HCT116 (cell line): Measurements from ENCODE around the gene ATP5F1D. TPM values are rescaled to one million over a fixed set of nuclear protein-coding genes. Genes with fewer than 3 reads are reported as not detected.

Experiments used
- ATAC-seq: fragments of 200-7000 bp; cut with Tn5 transposase; 2 replicates; pipeline ENCODE4 v1.9.1; 2020; ENCODE audit warnings: mild to moderate bottlenecking, moderate library complexity
- BruUV-seq: library from RNA; stranded (reverse); fragments of 400-500 nt; replicated peaks from 2 replicates; lab custom pipeline; 2021; lab: Mats Ljungman, UMichigan
- CTCF ChIA-PET: fragments of 300-600 bp; sonication (Branson Sonifier 250); formaldehyde crosslinking; loops from one replicate; lab custom pipeline; 2021; ENCODE audit warnings: antibody characterized with exemption; lab: Charles Lee
- POLR2A ChIA-PET: fragments of 300-600, 350-600 bp; sonication (Branson Sonifier 250); formaldehyde crosslinking; loops from one replicate; lab custom pipeline; 2021; ENCODE audit warnings: antibody characterized with exemption; lab: Charles Lee
- RAD21 ChIA-PET, 2 experiments: fragments of 300-600 bp; sonication (Branson Sonifier 250); formaldehyde crosslinking; loops; one replicate each; lab custom pipeline; 2023; ENCODE audit warnings: low total read pairs in 2 of 2; ENCODE audit not compliant: uncharacterized antibody in 2 of 2, unreplicated experiment in 2 of 2, low non-redundant PET in 1 of 2; lab: Charles Lee
- DNase-seq: peaks from one replicate; pipeline ENCODE4 v3.0.0-alpha.2; 2010; ENCODE audit warnings: low read depth, low spot score
- H2AFZ ChIP-seq: fragments of 200-600 bp; shearing (Covaris generic), sonication (generic); 2 replicates; pipeline ENCODE4 v1.6.1; 2017; ENCODE audit warnings: low read depth, mixed run types, mixed read lengths, antibody characterized with exemption, low read length; ENCODE audit not compliant: poor library complexity, severe bottlenecking
- H3K27ac ChIP-seq: 2 replicates; pipeline ENCODE4 v1.5.1; 2012; ENCODE audit warnings: low read depth, low read length
- H3K27me3 ChIP-seq: fragments of 200-600 bp; sonication (generic); 2 replicates; pipeline ENCODE4 v1.6.1; 2016; ENCODE audit warnings: mixed run types, low read length, mixed read lengths; ENCODE audit not compliant: insufficient read depth
- H3K36me3 ChIP-seq, 2 experiments: fragments of 200-500 bp in 1 of 2; fragments of 200-600 bp in 1 of 2; sonication (Bioruptor generic) in 1 of 2; sonication (generic) in 1 of 2; 2 replicates each; pipeline versions ENCODE4 v1.5.1 to v1.6.1; 2014 to 2016; ENCODE audit warnings: low read length in 2 of 2, inconsistent platforms in 1 of 2, mixed read lengths in 1 of 2, mixed run types in 1 of 2; ENCODE audit not compliant: insufficient read depth in 2 of 2, control insufficient read depth in 1 of 2
- H3K4me1 ChIP-seq, 2 experiments: fragments of 200-600 bp in 1 of 2; sonication (generic) in 1 of 2; 2 replicates each; pipeline versions ENCODE4 v1.5.1 to v1.6.1; 2012 to 2017; ENCODE audit warnings: low read length in 2 of 2, inconsistent platforms in 1 of 2, mild to moderate bottlenecking in 1 of 2, mixed read lengths in 1 of 2, mixed run types in 1 of 2, moderate library complexity in 1 of 2; ENCODE audit not compliant: insufficient read depth in 2 of 2, control insufficient read depth in 1 of 2
- H3K4me2 ChIP-seq: fragments of 200-600 bp; sonication (generic); 2 replicates; pipeline ENCODE4 v1.6.1; 2017; ENCODE audit warnings: mixed run types, low read length, mixed read lengths
- H3K4me3 ChIP-seq, 2 experiments: fragments of 200-600 bp in 1 of 2; sonication (generic) in 1 of 2; replicated peaks in 1 of 2; 2 replicates each; pipeline ENCODE4 v1.5.1; 2011 to 2016; ENCODE audit warnings: low read length in 2 of 2, control low read depth in 1 of 2, low read depth in 1 of 2, mild to moderate bottlenecking in 1 of 2, mixed read lengths in 1 of 2, mixed run types in 1 of 2
- H3K79me2 ChIP-seq: fragments of 200-600 bp; sonication (generic); 2 replicates; pipeline ENCODE4 v1.6.1; 2017; ENCODE audit warnings: mild to moderate bottlenecking, mixed run types, low read length, moderate library complexity, mixed read lengths; ENCODE audit not compliant: insufficient read depth
- H3K9ac ChIP-seq: fragments of 200-600 bp; sonication (generic); 2 replicates; pipeline ENCODE4 v1.6.1; 2016; ENCODE audit warnings: low read length, mixed read lengths
- H3K9me2 ChIP-seq: fragments of 200-600 bp; sonication (generic), shearing (Covaris generic); 2 replicates; pipeline ENCODE4 v1.6.1; 2017; ENCODE audit warnings: mixed run types, mild to moderate bottlenecking, moderate library complexity; ENCODE audit not compliant: insufficient read depth
- H3K9me3 ChIP-seq, 2 experiments: fragments of 200-500 bp in 1 of 2; fragments of 200-600 bp in 1 of 2; sonication (Bioruptor generic) in 1 of 2; sonication (generic) in 1 of 2; 2 replicates each; pipeline ENCODE4 v1.6.1; 2014 to 2017; ENCODE audit warnings: low read length in 2 of 2, mixed read lengths in 2 of 2, inconsistent platforms in 1 of 2, low read depth in 1 of 2, mild to moderate bottlenecking in 1 of 2, mixed run types in 1 of 2, moderate library complexity in 1 of 2; ENCODE audit not compliant: control insufficient read depth in 1 of 2, insufficient read depth in 1 of 2
- H4K20me1 ChIP-seq: fragments of 200-600 bp; sonication (generic), shearing (Covaris generic); 2 replicates; pipeline ENCODE4 v1.6.1; 2017; ENCODE audit warnings: mixed run types, mild to moderate bottlenecking, moderate library complexity; ENCODE audit not compliant: insufficient read depth
- CEBPB ChIP-seq: IDR thresholded peaks from 2 replicates; pipeline ENCODE4 v1.6.1; 2012; ENCODE audit warnings: low read depth
- EGR1 ChIP-seq: IDR thresholded peaks from 2 replicates; pipeline ENCODE4 v1.6.1; 2012; ENCODE audit warnings: low read depth
- ELF1 ChIP-seq: IDR thresholded peaks from 2 replicates; pipeline ENCODE4 v1.6.1; 2012; ENCODE audit warnings: low read depth, borderline replicate concordance
- EZH2phosphoT487 ChIP-seq: fragments of 200-600 bp; IDR thresholded peaks from 2 replicates; pipeline ENCODE4 v1.6.1; 2018; ENCODE audit warnings: antibody characterized with exemption, borderline replicate concordance
- FOSL1 ChIP-seq: IDR thresholded peaks from 2 replicates; pipeline ENCODE4 v1.6.1; 2012; ENCODE audit warnings: low read depth
- JUND ChIP-seq: IDR thresholded peaks from 2 replicates; pipeline ENCODE4 v1.6.1; 2012
- MAX ChIP-seq: IDR thresholded peaks from 2 replicates; pipeline ENCODE4 v1.6.1; 2012
- POLR2A ChIP-seq: IDR thresholded peaks from 2 replicates; pipeline ENCODE4 v1.7.0; 2011; ENCODE audit warnings: borderline replicate concordance; ENCODE audit not compliant: insufficient read depth, insufficient read length; ENCODE audit errors: extremely low read depth
- SP1 ChIP-seq: IDR thresholded peaks from 2 replicates; pipeline ENCODE4 v1.6.1; 2012; ENCODE audit warnings: low read depth
- SRF ChIP-seq: IDR thresholded peaks from 2 replicates; pipeline ENCODE4 v1.6.1; 2012; ENCODE audit warnings: low read depth
- ZBTB33 ChIP-seq: IDR thresholded peaks from 2 replicates; pipeline ENCODE4 v1.6.1; 2011; ENCODE audit warnings: mild to moderate bottlenecking, low read length, moderate library complexity; ENCODE audit not compliant: insufficient replicate concordance; ENCODE audit errors: extremely low read depth
- ZFX ChIP-seq: fragments of 450-650 bp; IDR thresholded peaks from 2 replicates; pipeline ENCODE4 v1.6.1; 2017
- intact Hi-C: fragments of 100-400 bp; cut with micrococcal nuclease; formaldehyde crosslinking; loops from 2 replicates; pipeline ENCODE4 v1.10.0; 2022
- total RNA-seq: library from RNA; stranded (reverse); gene quantifications from one replicate; pipeline ENCODE4 v1.2.1, GENCODE V29; 2021; ENCODE audit not compliant: unreplicated experiment

Gene ATP5F1D
- total RNA-seq, 1 experiment from 2014 or later = 428 TPM

GRCh38 chr19:1273263-1274041, 31.9 kb downstream of the ATP5F1D start (continued):
- TF ChIP-seq ZBTB33 (no peak), SP1 (no peak), EZH2phosphoT487 (no peak), CEBPB (no peak), ZFX (no peak), JUND (no peak), EGR1 (no peak), POLR2A (no peak), FOSL1 (no peak)

- TF ChIP-seq MAX (peak; percentile 25), ZFX (no peak), SRF (no peak), ELF1 (no peak)
- TF ChIP-seq, all 23 proteins: peak for 1
- Histone ChIP-seq H4K20me1 (no peaks in the 10 kb centered on the region), H3K79me2 (peaks cover 72% of the 10 kb centered on the region)
These were observed 32.7 kb downstream of the ATP5F1D start for GRCh38 chr19:1274081-1274851.

More at GRCh38 chr19:1274081-1274851, 32.7 kb downstream of the ATP5F1D start:
- CTCF ChIA-PET = interaction anchor here (2.7 kb wide), 1 partner anchor 30 kb away, joined by 31 read pairs; no protein-coding TSS in a partner anchor
- RAD21 ChIA-PET = interaction anchor here in 1 of 2 experiments (1.0 kb wide), 1 partner anchor 30 kb away, joined by 4 read pairs; no protein-coding TSS in a partner anchor
- H3K27me3 ChIP-seq = no peaks in the 10 kb centered on the region
- POLR2A ChIA-PET = interaction anchor here (1.3 to 2.1 kb wide), 5 partner anchors 10 to 33 kb away, joined by 3 to 12 read pairs (median 5); partner anchors contain the start of gene ATP5F1D
- DNase-seq (no peak), ATAC-seq (no peak)
- H2AFZ ChIP-seq = no peak overlapping the region
- BruUV-seq = no TSS peak
- intact Hi-C loops = loop anchor here (10.0 kb wide), 1 partner anchor 131 kb away; the partner anchor contains the start of genes DAZAP1 and GAMT
- peak overlapping the region; percentile 99 for H3K4me2 ChIP-seq
- H3K9ac ChIP-seq = peak overlapping the region; percentile 97
- H3K4me3 ChIP-seq = peak overlapping the region; percentile 84 to 85
- H3K36me3 ChIP-seq = peaks cover 27 to 36% of the 10 kb centered on the region in 2 experiments; a peak in 3 of 4 replicates
- H3K9me2 ChIP-seq = no peaks in the 10 kb centered on the region
- H3K9me3 ChIP-seq = no peaks in the 10 kb centered on the region
- H3K4me1 ChIP-seq = peaks cover 26 to 59% of the 10 kb centered on the region in 2 experiments
- H3K27ac ChIP-seq = peak overlapping the region; percentile 100
